PFSK-1 (cell line): ENCODE data around the gene ATN1.

Experiments used
- FOXP2 ChIP-seq: optimal IDR thresholded peaks from 2 replicates; pipeline ENCODE3; 2011; ENCODE audit warnings: borderline replicate concordance, control low read depth, inconsistent platforms; ENCODE audit not compliant: insufficient read depth; ENCODE audit errors: extremely low read length, extremely low read depth
- POLR2AphosphoS5 ChIP-seq: IDR thresholded peaks from 2 replicates; pipeline ENCODE4 v1.6.1; 2012; ENCODE audit warnings: low read depth, mild to moderate bottlenecking, control low read depth, low read length, moderate library complexity
- SIN3A ChIP-seq: IDR thresholded peaks from 2 replicates; pipeline ENCODE4 v1.6.1; 2012; ENCODE audit warnings: mild to moderate bottlenecking, low read length, moderate library complexity, borderline replicate concordance; ENCODE audit not compliant: insufficient read depth
- TAF1 ChIP-seq: IDR thresholded peaks from 2 replicates; pipeline ENCODE4 v1.6.1; 2012; ENCODE audit warnings: low read length, control low read depth, borderline replicate concordance; ENCODE audit not compliant: insufficient read depth
- TF ChIP-seq, protein P1 (sequence below), 2 experiments: IDR thresholded peaks; 2 replicates each; pipeline versions ENCODE4 v1.6.1 to v1.8.0; 2011 to 2012; ENCODE audit warnings: low read depth in 2 of 2, low read length in 2 of 2, control low read depth in 1 of 2, inconsistent platforms in 1 of 2, mild to moderate bottlenecking in 1 of 2, moderate library complexity in 1 of 2; ENCODE audit not compliant: insufficient read depth in 1 of 2

ATN1 gene

DNA sequence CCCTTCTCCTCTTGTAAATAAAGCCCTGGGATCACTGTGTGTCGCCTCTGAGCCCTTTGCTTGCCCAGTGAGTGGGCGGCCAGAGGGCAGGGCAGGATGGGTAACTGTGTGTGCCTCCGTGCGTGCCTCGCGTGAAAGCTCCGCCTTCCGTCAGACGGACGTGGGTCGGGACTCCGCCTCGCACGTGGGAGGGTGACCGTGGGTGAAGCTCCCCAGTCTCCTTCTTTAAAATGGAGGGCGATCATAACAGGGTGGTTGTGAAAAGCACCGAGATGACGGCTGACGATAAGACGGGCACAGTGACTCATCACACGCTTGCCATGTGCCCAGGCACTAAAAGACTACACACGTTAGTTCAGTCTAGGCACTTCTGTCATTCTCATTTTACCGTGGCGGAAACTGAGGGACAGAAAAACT lies 33.5 kb downstream of the ATN1 start:
- TF ChIP-seq POLR2AphosphoS5 (no peak), SIN3A (no peak), TAF1 (no peak), FOXP2 (no peak)
- TF ChIP-seq, protein P1, sequence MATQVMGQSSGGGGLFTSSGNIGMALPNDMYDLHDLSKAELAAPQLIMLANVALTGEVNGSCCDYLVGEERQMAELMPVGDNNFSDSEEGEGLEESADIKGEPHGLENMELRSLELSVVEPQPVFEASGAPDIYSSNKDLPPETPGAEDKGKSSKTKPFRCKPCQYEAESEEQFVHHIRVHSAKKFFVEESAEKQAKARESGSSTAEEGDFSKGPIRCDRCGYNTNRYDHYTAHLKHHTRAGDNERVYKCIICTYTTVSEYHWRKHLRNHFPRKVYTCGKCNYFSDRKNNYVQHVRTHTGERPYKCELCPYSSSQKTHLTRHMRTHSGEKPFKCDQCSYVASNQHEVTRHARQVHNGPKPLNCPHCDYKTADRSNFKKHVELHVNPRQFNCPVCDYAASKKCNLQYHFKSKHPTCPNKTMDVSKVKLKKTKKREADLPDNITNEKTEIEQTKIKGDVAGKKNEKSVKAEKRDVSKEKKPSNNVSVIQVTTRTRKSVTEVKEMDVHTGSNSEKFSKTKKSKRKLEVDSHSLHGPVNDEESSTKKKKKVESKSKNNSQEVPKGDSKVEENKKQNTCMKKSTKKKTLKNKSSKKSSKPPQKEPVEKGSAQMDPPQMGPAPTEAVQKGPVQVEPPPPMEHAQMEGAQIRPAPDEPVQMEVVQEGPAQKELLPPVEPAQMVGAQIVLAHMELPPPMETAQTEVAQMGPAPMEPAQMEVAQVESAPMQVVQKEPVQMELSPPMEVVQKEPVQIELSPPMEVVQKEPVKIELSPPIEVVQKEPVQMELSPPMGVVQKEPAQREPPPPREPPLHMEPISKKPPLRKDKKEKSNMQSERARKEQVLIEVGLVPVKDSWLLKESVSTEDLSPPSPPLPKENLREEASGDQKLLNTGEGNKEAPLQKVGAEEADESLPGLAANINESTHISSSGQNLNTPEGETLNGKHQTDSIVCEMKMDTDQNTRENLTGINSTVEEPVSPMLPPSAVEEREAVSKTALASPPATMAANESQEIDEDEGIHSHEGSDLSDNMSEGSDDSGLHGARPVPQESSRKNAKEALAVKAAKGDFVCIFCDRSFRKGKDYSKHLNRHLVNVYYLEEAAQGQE (IDR thresholded peaks at IDR 0.05; ENCODE audit: insufficient read depth in 1 of 2, low read depth in 2 of 2, low read length in 2 of 2), result no peak

DNA sequence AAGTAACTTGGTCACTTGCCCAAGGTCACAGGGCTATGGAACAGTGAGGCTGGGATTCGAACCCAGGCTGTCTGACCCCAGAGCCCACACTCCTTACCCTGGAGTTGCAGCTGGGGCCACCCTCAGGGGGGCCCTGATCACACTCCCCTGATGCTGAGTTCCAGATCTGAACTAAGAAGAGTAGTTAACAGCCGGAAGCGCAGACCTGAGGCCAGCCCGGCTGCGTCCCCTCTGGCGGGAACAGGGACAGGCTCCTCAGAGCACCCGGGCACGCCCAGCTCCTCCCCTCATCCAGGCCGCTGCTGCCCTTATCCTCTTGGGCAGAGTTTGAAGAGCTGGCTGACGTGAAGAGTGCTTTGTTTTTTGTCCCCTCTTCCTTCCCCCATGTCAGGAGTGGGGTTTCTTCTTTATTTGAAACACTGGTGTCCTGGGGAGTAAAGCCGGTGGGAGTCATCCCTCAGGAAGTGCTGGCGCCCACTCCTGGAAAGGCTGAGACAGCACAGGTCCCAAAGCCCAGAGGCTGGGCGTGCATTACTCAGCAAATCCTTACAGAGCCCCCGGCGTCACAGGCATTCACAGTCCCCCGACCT lies 34.0 kb downstream of the ATN1 start:
- TF ChIP-seq SIN3A (no peak), TAF1 (no peak), POLR2AphosphoS5 (no peak), FOXP2 (peak; percentile 9)
- TF ChIP-seq, protein P1 (IDR thresholded peaks at IDR 0.05; ENCODE audit: insufficient read depth in 1 of 2, low read depth in 2 of 2, low read length in 2 of 2), result no peak

DNA sequence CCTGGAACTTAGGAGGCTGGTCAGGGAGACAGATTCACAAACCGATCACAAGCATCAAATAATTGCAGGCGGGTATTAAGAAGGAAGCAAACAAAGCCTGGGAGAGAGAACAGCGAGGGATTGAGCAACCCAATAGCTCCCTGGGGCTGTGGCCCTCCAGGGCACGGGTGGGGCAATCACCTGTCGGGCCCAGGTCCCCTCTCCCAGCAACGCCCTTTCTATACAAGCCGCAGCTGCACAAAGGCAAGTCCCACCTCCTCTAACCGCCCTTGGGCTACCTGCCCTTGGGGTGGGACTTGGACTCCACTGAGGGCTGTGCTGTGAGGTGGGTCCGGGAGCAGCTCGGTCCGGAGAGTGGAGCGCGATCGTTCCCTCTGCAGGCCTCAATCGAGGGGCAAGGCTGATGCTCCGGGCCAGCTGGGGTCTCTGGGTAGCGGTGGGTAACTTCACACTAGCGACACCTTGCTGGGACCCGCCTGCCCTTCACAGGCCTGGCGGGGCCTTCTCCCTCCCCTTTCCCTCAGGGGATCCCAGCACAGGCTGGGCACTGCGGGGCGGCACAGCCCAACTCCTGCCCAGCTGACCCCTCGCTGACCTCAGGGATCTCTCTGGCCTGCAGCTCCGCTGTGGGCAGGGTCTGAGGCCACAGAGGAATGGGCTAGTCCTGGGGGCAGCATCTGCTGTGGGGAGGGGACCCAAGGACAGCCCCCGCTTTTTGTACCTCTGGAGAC lies 34.7 kb downstream of the ATN1 start:
- TF ChIP-seq POLR2AphosphoS5, result no peak
- TF ChIP-seq SIN3A, result no peak
- TF ChIP-seq, protein P1 (IDR thresholded peaks at IDR 0.05; ENCODE audit: insufficient read depth in 1 of 2, low read depth in 2 of 2, low read length in 2 of 2), result no peak
- TF ChIP-seq FOXP2, result no peak
- TF ChIP-seq TAF1, result no peak

DNA sequence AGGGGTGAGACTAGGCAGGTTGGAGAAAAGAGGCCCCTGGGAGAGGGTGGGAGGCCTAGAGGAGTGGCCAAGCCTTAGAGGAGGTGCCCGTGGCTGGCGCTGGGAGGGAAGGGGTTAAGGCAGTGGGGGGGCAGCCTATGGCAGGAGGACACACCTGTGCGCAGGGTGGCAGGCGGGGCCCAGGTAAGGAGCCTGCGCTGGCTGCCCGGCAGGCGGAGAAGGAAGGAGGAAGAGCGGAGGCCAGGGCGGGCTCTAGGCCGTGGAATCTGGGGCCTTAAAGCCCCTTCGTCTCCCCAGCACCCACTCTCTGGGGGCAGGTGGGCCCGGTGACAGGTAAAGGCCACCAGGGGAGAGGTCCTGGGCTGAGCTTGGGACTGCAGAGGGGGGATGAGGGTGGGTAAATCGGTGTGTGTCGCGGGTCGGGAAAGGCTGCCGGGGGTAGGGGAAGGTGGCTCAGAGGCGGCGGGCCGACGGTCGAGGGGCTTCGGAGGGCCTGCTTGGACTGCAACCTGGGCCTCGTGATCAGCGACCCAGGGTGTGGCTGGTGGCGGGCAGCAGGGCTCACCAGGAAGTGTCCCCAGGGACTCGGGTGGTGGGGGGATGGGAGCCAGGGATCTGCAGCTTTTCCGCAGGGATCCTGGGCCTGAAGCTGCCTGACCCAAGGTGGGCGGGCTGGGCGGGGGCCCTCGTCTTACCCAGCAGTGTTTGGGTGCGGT lies 35.4 kb downstream of the ATN1 start:
- TF ChIP-seq, protein P1 (IDR thresholded peaks at IDR 0.05; ENCODE audit: insufficient read depth in 1 of 2, low read depth in 2 of 2, low read length in 2 of 2), result no peak
- no peak for TF ChIP-seq FOXP2
- no peak for TF ChIP-seq TAF1
- no peak for TF ChIP-seq SIN3A
- TF ChIP-seq POLR2AphosphoS5, result no peak
